ENCODE results near the gene BRINP2.

- TF ChIP-seq CTCF (IDR thresholded peaks at IDR 0.05; ENCODE audit: insufficient read depth, low read length) (no peak), POLR2AphosphoS5 (IDR thresholded peaks at IDR 0.05; ENCODE audit: low read depth) (no peak), REST (IDR thresholded peaks at IDR 0.05; ENCODE audit: insufficient replicate concordance, low read depth) (no peak), SPI1 (IDR thresholded peaks at IDR 0.05; ENCODE audit: borderline replicate concordance, low read depth) (no peak), GABPA (IDR thresholded peaks at IDR 0.05; ENCODE audit: low read depth) (no peak)
Observed at GRCh38 chr1:177174921-177175634, 4.3 kb downstream of the BRINP2 start.

Data from HL-60 (cell line).